Urinary bladder (tissue), 2 donors: Measurements from ENCODE around the gene OR52W1. TPM values are rescaled to one million over a fixed set of nuclear protein-coding genes. Genes with fewer than 3 reads are reported as not detected.

Experiments used
- polyA plus RNA-seq: library from polyadenylated mRNA; stranded (reverse); fragments of 200-250 nt; gene quantifications from one replicate; pipeline ENCODE4 v1.2.3, GENCODE V29; 2013
- total RNA-seq: library from RNA; depleted of rRNA; stranded (reverse); fragments of >200 nt; gene quantifications from one replicate; pipeline ENCODE4 v1.2.3, GENCODE V29; 2014
- donor health status: healthy.

Gene OR52W1
- total and polyA plus RNA-seq, 2 donors, result not detected

Other genes starting within 250 kb of the OR52W1 start
- not detected for gene OR56A5, start 230.7 kb upstream of the OR52W1 start, total RNA-seq
- gene OR56A5, start 230.7 kb upstream of the OR52W1 start, polyA plus RNA-seq, result not detected
- not detected for gene OR52L1, start 212.2 kb upstream of the OR52W1 start, total RNA-seq
- gene OR52L1, start 212.2 kb upstream of the OR52W1 start, polyA plus RNA-seq, result not detected
- not detected for gene OR56A4, start 192.3 kb upstream of the OR52W1 start, total RNA-seq
- gene OR56A4, start 192.3 kb upstream of the OR52W1 start, polyA plus RNA-seq, result not detected
- gene OR56A1, start 168.5 kb upstream of the OR52W1 start, total RNA-seq, result 0.05 TPM
- not detected for gene OR56A1, start 168.5 kb upstream of the OR52W1 start, polyA plus RNA-seq
- gene OR56B4, start 91.5 kb upstream of the OR52W1 start, total RNA-seq, result not detected
- not detected for gene OR56B4, start 91.5 kb upstream of the OR52W1 start, polyA plus RNA-seq
- gene OR52B2, start 28.9 kb upstream of the OR52W1 start, total RNA-seq, result not detected
- not detected for gene OR52B2, start 28.9 kb upstream of the OR52W1 start, polyA plus RNA-seq
- not detected for gene C11orf42, start 6.3 kb downstream of the OR52W1 start, total RNA-seq
- not detected for gene C11orf42, start 6.3 kb downstream of the OR52W1 start, polyA plus RNA-seq
- gene FHIP1B, start 35.4 kb downstream of the OR52W1 start, total RNA-seq, result 14.5 TPM
- 35.4 TPM for gene FHIP1B, start 35.4 kb downstream of the OR52W1 start, polyA plus RNA-seq
- gene CNGA4, start 39.9 kb downstream of the OR52W1 start, total RNA-seq, result not detected
- 0.28 TPM for gene CNGA4, start 39.9 kb downstream of the OR52W1 start, polyA plus RNA-seq
- gene CCKBR, start 60.6 kb downstream of the OR52W1 start, total RNA-seq, result not detected
- gene CCKBR, start 60.6 kb downstream of the OR52W1 start, polyA plus RNA-seq, result 0.04 TPM
- 36.7 TPM for gene CAVIN3, start 121.3 kb downstream of the OR52W1 start, total RNA-seq
- 254 TPM for gene CAVIN3, start 121.3 kb downstream of the OR52W1 start, polyA plus RNA-seq
- 9.5 TPM for gene SMPD1, start 191.2 kb downstream of the OR52W1 start, total RNA-seq
- 33.8 TPM for gene SMPD1, start 191.2 kb downstream of the OR52W1 start, polyA plus RNA-seq
- gene APBB1, start 219.9 kb downstream of the OR52W1 start, total RNA-seq, result 31.8 TPM
- gene APBB1, start 219.9 kb downstream of the OR52W1 start, polyA plus RNA-seq, result 68.7 TPM
- 1.1 TPM for gene HPX, start 241.8 kb downstream of the OR52W1 start, total RNA-seq
- gene HPX, start 241.8 kb downstream of the OR52W1 start, polyA plus RNA-seq, result 3.3 TPM